Fibroblast of villous mesenchyme (primary cell): ENCODE results near the gene SYCP1. TPM values are rescaled to one million over a fixed set of nuclear protein-coding genes. Genes with fewer than 3 reads are reported as not detected.

ENCODE experiments used
- DNase-seq: peaks from one replicate; pipeline ENCODE4 v3.0.0-alpha.2; 2010; ENCODE audit warnings: low read depth
- H3K4me3 ChIP-seq: 2 replicates; pipeline ENCODE4 v1.5.1; 2011; ENCODE audit warnings: low read depth, mild to moderate bottlenecking, low read length
- CTCF ChIP-seq: IDR thresholded peaks from 2 replicates; pipeline ENCODE4 v1.5.1; 2012; ENCODE audit warnings: low read depth, mild to moderate bottlenecking, low read length; ENCODE audit not compliant: insufficient read depth
- total RNA-seq: library from RNA; depleted of rRNA; stranded (reverse); fragments of >200 nt; gene quantifications from 2 replicates; pipeline ENCODE4 v1.2.3, GENCODE V29; 2012

Gene SYCP1
- total RNA-seq, 1 donor, result not detected

- H3K4me3 ChIP-seq, result no peak overlapping the region
- TF ChIP-seq CTCF, result no peak
- DNase-seq, result no peak
Measured at GRCh38 chr1:114959423-114959822, 104.8 kb downstream of the SYCP1 start.

GRCh38 chr1:114976891-114977290 lies 122.2 kb downstream of the SYCP1 start:
- no peak overlapping the region for H3K4me3 ChIP-seq
- no peak for DNase-seq

GRCh38 chr1:114979278-114979891 lies 124.7 kb downstream of the SYCP1 start:
- TF ChIP-seq CTCF, result peak; percentile 73
- peak; percentile 54 for DNase-seq
- H3K4me3 ChIP-seq, result no peak overlapping the region

More at GRCh38 chr1:114976891-114977290, 122.2 kb downstream of the SYCP1 start:
- no peak for TF ChIP-seq CTCF

- H3K4me3 ChIP-seq, result no peak overlapping the region
- no peak for DNase-seq
- no peak for TF ChIP-seq CTCF
Measured at GRCh38 chr1:114982251-114982650, 127.6 kb downstream of the SYCP1 start.

GRCh38 chr1:114986286-114986685 lies 131.6 kb downstream of the SYCP1 start:
- no peak for DNase-seq
- H3K4me3 ChIP-seq, result no peak overlapping the region
- no peak for TF ChIP-seq CTCF

GRCh38 chr1:114988095-114988494 lies 133.4 kb downstream of the SYCP1 start:
- TF ChIP-seq CTCF, result no peak
- H3K4me3 ChIP-seq, result no peak overlapping the region
- no peak for DNase-seq

GRCh38 chr1:114997510-114998289 lies 143.0 kb downstream of the SYCP1 start:
- DNase-seq, result no peak
- H3K4me3 ChIP-seq, result no peak overlapping the region
- TF ChIP-seq CTCF, result no peak
